HG02943 (cell line): ENCODE results near the gene ATG2A.

ENCODE experiments used
- ATAC-seq: cut with Tn5 transposase; IDR thresholded peaks from one replicate; pipeline ENCODE4 v1.9.1; 2021; ENCODE audit warnings: mild to moderate bottlenecking, low read depth, moderate library complexity; ENCODE audit not compliant: unreplicated experiment

The ATG2A gene

GRCh38 chr11:64874308-64875240 is 42.4 kb downstream of the ATG2A start:
- ATAC-seq: no peak

- ATAC-seq: no peak
Measured at GRCh38 chr11:64872790-64873488, 44.1 kb downstream of the ATG2A start.

- ATAC-seq: no peak
Measured at GRCh38 chr11:64871492-64871891, 45.5 kb downstream of the ATG2A start.

DNA sequence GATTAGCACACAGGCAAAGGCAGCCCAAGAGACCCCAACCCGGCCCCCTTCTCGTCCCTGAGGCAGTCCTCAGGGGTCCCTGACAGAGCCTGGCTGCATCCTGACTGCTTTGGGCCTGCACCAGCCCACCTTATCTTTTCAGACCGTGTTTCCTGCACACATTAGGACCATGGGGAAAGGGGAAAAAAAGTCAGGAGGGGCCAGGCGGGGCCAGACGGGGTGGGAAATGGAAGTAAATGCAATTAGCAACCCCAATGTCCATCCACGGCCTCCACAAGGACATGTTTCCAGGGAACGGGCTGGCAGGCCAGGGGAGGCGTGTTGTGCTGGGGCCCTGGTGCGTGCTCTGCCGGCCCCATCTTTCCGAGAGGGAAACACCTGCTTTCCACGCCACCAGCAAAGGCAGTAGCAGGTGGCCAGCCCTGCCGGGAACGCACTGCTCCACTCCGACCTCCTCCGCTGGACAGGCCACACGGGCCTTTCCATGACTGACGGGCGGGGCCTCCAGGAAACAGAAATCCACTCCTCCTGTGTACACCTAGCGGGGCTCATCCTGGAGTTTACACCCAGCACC is 46.0 kb downstream of the ATG2A start:
- ATAC-seq: no peak

DNA sequence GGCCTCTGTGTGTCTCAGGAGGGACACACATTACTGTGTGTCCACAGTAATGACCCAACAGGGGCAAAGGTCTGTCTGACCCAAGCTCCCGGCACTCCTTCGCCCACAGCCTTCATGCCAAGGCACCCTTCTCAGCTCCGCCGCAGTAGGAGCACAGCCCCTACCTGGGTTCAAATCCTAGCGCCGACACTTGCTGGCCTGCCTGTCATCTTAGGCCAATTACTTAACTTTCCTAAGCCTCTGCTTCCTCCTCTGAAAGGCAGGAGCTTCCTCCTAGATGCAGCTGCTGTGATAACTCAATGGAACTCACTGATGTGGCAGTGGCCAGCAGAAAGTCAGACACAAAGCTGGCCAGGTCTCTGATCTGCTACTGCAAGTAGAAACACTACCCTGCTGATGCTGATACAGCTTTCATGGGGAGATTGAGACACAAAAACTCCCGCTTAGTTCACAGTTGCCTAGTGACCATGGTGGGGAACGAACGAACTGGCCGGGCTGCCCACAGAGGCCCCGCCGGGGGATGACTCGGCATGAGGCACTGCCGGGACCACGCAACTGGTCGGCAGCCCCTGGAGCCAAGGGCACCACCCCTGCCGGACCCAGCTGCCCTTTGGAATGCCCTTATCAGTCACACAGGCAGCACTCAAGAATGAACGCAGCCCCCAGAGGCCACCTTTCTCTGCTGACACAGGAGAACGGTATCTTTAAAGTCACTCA is 46.7 kb downstream of the ATG2A start:
- ATAC-seq: no peak

GRCh38 chr11:64869571-64870175 is 47.3 kb downstream of the ATG2A start:
- no peak for ATAC-seq

- ATAC-seq: no peak
Measured at GRCh38 chr11:64868904-64869570, 48.0 kb downstream of the ATG2A start.

DNA sequence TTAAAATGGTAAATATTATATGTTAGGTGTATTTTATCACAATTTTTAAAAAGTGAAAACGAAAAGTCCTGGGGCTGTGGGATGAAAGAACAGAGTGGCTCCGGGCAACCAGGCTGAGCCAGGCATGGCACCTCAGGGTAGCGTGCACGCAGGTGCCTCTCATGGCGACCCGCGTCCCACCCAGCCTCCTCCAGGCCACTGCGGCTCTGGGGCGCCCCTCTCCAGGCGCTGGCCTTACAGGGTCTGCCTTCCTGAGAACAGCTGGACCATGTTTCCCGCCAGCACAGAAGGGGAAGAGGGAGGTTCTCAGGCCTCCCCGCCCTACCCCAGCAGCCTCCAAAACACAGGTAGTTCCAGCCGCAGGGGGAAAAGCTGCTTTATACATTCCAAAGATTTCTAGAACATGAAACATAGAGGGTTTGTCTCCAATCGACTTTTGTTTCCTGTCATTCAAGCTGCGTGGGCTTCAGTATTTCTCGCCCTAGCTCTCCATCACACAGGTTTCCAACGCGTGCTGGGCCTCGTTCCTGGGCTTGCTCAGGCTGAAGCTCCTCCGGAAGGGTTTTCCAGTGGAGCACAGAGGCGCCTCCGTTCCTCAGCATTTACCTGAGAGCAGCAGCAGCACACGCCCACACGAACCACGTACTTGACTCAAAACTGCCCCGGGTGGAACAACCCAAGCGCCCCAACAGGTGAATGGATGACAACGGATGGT is 49.1 kb downstream of the ATG2A start:
- no peak for ATAC-seq

- no peak for ATAC-seq
Measured at GRCh38 chr11:64866173-64866491, 50.9 kb downstream of the ATG2A start.

- no peak for ATAC-seq
Measured at GRCh38 chr11:64865286-64866172, 51.5 kb downstream of the ATG2A start.

DNA sequence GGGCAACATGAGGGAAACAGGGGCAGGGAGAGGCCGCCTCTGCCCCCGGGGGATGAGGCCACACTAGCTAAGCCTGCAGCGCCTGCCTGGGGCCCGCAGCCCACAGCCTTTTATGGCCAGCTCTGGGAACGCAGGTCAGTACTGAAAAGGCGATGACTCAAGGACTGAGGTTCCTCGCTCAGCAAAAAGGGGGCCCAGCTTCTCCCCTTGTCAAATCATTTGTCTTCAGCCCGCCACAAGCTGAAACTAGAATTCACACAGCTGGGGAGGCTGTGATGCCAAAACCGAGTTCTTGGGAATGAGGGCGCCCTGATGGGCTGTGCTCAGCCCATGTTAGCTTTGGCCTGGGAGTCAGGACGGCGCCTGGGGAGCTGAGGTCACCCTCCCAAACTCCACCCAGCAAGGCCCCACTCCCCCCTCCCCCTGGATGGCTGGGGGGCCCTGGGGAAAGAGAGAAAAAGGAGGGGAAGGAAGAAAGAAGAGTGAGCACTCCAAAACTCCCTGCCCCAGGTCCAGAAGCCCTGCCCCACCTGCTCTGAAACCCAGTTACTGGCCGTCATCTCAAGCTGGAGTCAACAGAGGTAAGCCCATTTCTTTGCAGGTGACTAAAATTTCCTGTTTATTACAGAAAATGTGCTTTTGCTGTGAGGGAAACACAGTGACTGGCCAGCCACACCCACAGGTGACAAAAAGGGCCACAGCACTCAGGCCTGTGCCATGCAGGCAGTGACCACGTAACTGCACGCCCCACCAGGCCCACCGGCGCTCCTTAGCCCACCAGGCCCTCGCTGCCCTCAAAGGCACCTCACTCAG is 52.3 kb downstream of the ATG2A start:
- ATAC-seq: no peak

GRCh38 chr11:64864135-64864472 is 52.9 kb downstream of the ATG2A start:
- ATAC-seq: no peak

GRCh38 chr11:64863391-64864060 is 53.5 kb downstream of the ATG2A start:
- ATAC-seq: no peak

DNA sequence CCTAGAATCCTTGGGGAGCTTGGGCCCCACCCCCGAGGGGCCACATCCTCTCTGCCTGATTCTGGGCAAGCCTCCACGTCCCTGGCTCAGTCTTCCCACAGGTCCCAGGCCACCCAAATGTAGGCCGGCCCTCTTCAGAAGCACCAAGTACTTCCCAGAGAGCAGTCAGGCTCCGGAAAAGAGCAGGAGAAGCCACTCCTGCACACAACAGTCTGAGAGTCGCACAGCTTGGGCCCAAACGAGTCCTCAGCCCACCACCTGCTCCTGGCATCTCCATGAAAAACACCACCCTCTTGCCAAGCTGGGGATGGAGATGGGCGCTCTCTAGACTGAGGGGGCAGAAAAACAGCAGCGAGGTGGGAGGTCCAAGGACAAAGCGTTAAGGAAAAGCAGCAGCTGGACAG is 54.0 kb downstream of the ATG2A start:
- no peak for ATAC-seq

DNA sequence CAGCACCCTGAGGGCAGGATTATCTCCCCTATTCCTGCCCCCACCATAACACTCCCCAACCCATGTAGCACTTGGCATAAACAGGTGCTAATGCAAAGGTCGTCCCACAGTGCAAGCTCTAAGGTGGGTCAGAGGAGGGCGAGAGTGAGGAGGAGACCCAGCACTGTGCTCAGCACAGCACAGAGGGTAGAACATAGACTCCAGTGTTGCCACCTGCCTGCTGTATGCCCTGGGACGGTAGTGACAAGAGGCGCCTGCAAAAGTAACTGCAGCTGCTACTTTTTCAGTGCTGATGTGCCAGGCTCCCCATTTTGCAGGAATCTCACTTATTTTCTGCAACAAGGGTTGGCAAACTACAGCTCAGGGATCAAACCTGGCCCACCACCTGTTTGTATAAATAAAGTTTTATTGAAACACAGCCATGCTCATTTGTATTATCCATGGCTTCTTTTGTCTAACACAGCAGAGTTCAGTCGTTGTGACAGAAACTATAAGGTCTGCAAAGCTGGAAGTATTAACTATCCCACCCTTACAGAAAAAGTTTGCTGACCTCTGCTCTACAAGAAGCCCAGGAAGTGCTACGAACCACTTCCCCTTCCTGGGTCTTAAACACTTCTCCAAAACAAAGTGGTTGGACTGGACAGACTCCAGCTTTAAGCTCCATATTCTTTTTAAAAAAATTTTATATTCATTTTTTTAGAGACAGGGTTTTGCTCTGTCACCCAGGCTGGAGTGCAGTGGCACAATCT is 55.6 kb downstream of the ATG2A start:
- no peak for ATAC-seq
